Muscle of leg (tissue), 11 donors: ENCODE results near the gene RNF166. TPM values are rescaled to one million over a fixed set of nuclear protein-coding genes. Genes with fewer than 3 reads are reported as not detected.

Experiments
- DNase-seq: peaks from one replicate; pipeline ENCODE4 v3.0.0; 2013
- H3K27ac ChIP-seq: one replicate; pipeline ENCODE4 v1.5.1; 2013; ENCODE audit warnings: mild to moderate bottlenecking, low read length, control low read depth
- H3K27me3 ChIP-seq: one replicate; pipeline ENCODE4 v1.6.1; 2013; ENCODE audit warnings: low read length; ENCODE audit not compliant: control insufficient read depth, insufficient read depth
- H3K36me3 ChIP-seq: one replicate; pipeline ENCODE4 v1.6.1; 2013; ENCODE audit warnings: low read length; ENCODE audit not compliant: control insufficient read depth, insufficient read depth
- H3K4me1 ChIP-seq: one replicate; pipeline ENCODE4 v1.6.1; 2013; ENCODE audit warnings: low read length; ENCODE audit not compliant: control insufficient read depth, insufficient read depth
- H3K4me3 ChIP-seq: one replicate; pipeline ENCODE4 v1.5.1; 2013; ENCODE audit warnings: low read length, control low read depth
- H3K9me3 ChIP-seq: replicated peaks from 2 replicates; pipeline ENCODE4 v1.6.1; 2013; ENCODE audit warnings: low read depth, low read length; ENCODE audit not compliant: control insufficient read depth
- WGBS: methylation state at CpG from one replicate; pipeline ENCODE4 v1.1.5; 2013; ENCODE audit warnings: missing lambda C conversion rate; ENCODE audit not compliant: insufficient coverage; 5-methylcytosine and 5-hydroxymethylcytosine counted together
- polyA plus RNA-seq, 8 donors: library from polyadenylated mRNA; unstranded; fragments of 120-200 nt; gene quantifications; one replicate each; pipeline versions ENCODE4 v1.2.1 to v1.2.3, GENCODE V29; 2013; ENCODE audit warnings: inconsistent platforms in 1 of 8, low replicate concordance in 1 of 8; ENCODE audit not compliant: insufficient read length in 8 of 8, insufficient read depth in 1 of 8
- total RNA-seq: library from RNA; stranded (reverse); fragments of 120-200 nt; gene quantifications from one replicate; pipeline ENCODE4 v1.2.4, GENCODE V29; 2013

The RNF166 gene
- total and polyA plus RNA-seq, 9 donors: 13.9 to 21.8 (median 17.6) TPM

GRCh38 chr16:88748364-88748763, 42.2 kb upstream of the RNF166 start:
- no peaks in the 10 kb centered on the region for H3K9me3 ChIP-seq

DNA sequence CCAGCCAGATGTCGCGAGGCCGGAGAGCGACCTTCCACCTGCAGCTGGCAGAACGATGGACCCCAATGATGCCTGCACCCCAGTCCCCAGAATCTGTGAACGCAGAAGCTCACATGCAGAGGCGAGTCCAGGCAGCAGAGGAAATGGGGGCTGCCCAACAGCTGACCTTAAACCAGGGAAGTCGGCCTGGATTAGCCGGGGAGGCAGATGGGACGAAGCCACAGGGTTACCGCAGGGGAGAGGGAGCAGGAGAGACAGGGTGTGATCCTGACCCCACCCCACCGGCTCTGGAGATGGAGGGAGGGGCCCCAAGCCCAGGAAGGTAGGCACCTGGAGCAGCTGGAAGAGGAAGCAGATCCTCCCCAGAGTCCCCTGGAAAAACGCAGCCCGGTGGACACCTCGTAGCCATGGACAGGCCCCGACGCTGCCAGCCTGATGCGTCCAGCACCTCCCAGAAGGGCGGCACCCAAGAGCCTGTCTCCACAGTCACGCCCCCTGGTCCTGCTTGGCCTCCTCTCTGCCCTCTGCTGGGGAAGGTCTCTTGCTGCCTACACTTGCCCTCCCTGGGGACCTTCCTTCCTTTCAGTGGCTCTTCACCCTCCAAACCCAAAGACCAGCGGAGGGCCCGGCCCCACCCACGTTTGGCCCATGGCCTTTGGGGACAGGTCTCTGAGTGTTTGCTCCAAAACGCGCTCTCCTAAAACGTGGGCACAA, 41.5 kb upstream of the RNF166 start:
- WGBS: 70% methylated on average over 24 of the region's 26 CpGs
- Histone ChIP-seq H3K4me1 (peaks cover 51% of the 10 kb centered on the region), H3K27me3 (peaks cover 2% of the 10 kb centered on the region), H3K9me3 (no peaks in the 10 kb centered on the region), H3K4me3 (no peak overlapping the region), H3K27ac (no peak overlapping the region), H3K36me3 (peaks cover 4% of the 10 kb centered on the region)
- DNase-seq: no peak

More at GRCh38 chr16:88748364-88748763, 42.2 kb upstream of the RNF166 start:
- no peak overlapping the region for H3K4me3 ChIP-seq
- peaks cover 2% of the 10 kb centered on the region for H3K27me3 ChIP-seq
- peaks cover 4% of the 10 kb centered on the region for H3K36me3 ChIP-seq
- no peak overlapping the region for H3K27ac ChIP-seq
- H3K4me1 ChIP-seq: peaks cover 49% of the 10 kb centered on the region
- no peak for DNase-seq
- WGBS: 85% methylated on average over 7 of the region's 12 CpGs

DNA sequence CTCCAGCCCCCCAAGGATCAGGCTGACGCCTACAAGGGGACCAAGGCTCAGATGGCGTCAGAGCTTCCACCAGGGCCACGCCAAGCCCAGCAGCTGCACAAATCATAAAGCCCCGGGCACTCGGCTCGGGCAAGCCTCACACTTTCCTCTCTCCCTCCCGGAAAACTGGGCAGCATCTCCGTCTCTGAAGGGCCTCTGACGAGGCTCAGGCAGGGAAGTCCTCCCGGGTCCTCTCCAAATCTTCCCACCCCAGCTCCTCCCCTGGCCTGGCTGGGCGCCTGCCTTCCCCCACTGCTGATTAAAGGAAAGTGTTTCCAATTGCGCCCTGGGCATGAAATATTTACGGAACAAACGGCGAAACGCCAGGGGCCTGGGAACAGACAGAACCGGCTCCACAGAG, 40.3 kb upstream of the RNF166 start:
- peak overlapping the region; percentile 93 for H3K27ac ChIP-seq
- DNase-seq: peak; percentile 93
- H3K36me3 ChIP-seq: no peaks in the 10 kb centered on the region
- H3K4me3 ChIP-seq: no peak overlapping the region
- peaks cover 2% of the 10 kb centered on the region for H3K27me3 ChIP-seq
- no peaks in the 10 kb centered on the region for H3K9me3 ChIP-seq
- H3K4me1 ChIP-seq: peaks cover 48% of the 10 kb centered on the region
- 13% methylated on average over 12 of the region's 17 CpGs for WGBS

DNA sequence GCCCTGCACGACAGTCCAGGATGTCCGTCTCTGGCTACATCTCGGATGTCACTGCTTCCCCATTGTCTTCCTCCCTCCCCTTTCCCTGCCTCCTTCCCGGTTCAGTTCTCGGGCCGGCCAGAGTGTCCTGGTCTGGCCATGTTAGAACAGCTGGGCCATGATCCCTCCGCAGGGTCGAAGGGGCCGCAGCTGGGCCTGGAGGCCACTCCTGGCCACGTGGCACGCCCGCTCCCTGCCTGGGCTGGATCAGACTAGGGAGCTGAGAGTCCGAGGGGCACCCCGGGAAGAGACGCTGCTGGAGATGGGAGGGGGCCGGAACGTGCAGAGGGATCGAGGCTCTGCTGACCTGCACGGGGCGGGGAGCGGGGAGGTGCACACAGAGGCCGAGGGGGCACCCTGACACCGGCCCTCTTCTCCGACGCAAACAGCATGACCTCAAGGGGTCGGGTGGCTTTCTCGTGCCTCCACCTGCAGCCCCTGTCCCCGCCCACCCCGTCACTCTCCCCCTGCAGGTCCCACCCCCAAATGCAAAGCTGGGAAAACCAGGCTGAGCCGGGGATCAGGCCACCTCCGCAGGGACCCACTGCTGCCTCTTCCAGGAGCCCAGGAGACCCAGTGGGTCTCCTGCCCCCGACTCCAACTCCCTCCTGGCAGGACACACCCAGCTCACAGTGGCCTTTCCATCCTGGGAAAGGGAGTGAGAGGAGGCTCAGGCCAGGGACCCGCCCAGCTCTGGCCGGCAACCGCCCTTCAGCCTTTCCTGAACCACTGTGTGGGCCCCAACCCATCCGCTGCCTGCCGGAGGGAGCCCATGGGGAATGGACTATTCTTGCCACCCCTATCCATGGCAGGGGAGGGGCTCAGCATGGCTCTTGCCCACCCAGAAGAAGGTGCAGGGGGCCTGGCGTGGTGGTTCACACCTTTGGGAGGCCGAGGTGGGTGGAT, 38.6 kb upstream of the RNF166 start:
- Histone ChIP-seq H3K4me1 (peaks cover 61% of the 10 kb centered on the region), H3K27ac (peak overlapping the region; percentile 59), H3K27me3 (peaks cover 2% of the 10 kb centered on the region), H3K9me3 (no peaks in the 10 kb centered on the region), H3K36me3 (peaks cover 13% of the 10 kb centered on the region), H3K4me3 (no peak overlapping the region)
- peak; percentile 68 for DNase-seq
- 32% methylated on average over 25 of the region's 39 CpGs for WGBS

DNA sequence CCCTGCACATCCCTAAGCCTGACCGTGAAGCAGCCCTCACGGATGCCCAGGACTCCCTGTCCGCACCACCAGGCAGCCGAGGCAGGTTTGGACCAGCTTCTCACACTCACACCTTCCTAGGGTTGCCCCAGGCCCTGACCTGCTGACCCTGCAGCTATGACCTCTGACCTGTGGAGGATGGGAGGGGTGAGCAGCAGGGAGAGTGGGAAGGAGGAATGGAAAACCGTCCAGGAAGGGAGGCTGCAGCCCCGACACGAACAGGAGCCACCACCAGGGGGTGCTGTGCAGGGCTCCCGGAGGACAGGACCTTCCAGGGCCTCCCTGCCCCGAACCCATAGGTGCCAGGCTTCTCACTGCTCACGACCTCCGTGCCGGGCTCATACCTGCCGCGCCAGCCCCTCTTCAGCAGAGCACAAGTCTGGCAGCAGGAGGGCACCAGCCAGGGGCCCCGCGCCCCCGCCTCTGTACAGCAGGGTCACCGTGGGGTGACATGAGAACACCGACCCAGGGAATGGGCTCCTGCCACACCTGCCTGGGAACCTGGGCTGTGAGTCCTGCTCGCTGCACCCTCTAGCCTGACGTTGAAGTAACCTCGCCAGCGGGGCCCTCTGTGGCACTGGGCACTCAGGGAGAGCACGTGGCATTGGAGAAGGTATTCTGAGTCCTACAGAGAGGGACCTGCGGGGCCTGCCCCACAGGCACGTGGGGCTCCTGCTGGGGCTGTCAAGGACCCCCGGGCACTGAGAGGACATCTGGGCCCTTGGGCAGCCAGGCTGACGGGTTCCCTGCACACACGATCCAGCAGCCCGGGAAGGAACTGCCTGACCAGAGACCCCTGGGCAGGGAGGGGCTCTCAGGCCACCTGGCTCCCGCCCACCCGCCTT, 37.7 kb upstream of the RNF166 start:
- peaks cover 13% of the 10 kb centered on the region for H3K36me3 ChIP-seq
- peaks cover 2% of the 10 kb centered on the region for H3K27me3 ChIP-seq
- peak overlapping the region; percentile 59 for H3K27ac ChIP-seq
- no peak overlapping the region for H3K4me3 ChIP-seq
- peak; percentile 58 for DNase-seq
- peaks cover 70% of the 10 kb centered on the region for H3K4me1 ChIP-seq
- 47% methylated on average over 29 of the region's 32 CpGs for WGBS
- no peaks in the 10 kb centered on the region for H3K9me3 ChIP-seq

GRCh38 chr16:88742896-88743605, 36.8 kb upstream of the RNF166 start:
- Histone ChIP-seq H3K27ac (no peak overlapping the region), H3K4me1 (peaks cover 79% of the 10 kb centered on the region), H3K4me3 (no peak overlapping the region), H3K36me3 (peaks cover 14% of the 10 kb centered on the region), H3K27me3 (peaks cover 2% of the 10 kb centered on the region), H3K9me3 (no peaks in the 10 kb centered on the region)
- no peak for DNase-seq
- WGBS: 87% methylated on average over 19 of the region's 19 CpGs

DNA sequence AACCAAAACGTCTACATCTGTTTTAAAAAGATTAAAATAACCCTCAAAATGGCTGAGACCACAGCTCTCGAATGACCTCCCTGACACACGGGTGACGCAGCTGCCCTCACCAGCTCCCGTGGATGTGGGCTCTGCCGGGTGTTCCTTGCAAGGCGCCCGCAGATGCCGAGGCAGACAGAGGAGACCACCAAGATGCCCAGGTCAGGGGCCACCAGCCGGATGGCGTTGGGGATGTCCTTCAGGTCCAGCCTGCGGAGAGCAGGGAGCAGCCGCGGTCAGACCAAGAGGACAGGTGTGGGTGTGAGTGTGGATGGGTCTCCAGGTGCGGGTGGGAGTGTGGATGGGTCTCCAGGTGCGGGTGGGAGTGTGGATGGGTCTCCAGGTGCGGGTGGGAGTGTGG, 35.2 kb upstream of the RNF166 start:
- DNase-seq: no peak
- H3K4me3 ChIP-seq: no peak overlapping the region
- H3K27me3 ChIP-seq: peaks cover 2% of the 10 kb centered on the region
- no peak overlapping the region for H3K27ac ChIP-seq
- no peaks in the 10 kb centered on the region for H3K9me3 ChIP-seq
- H3K4me1 ChIP-seq: peaks cover 74% of the 10 kb centered on the region
- H3K36me3 ChIP-seq: peaks cover 18% of the 10 kb centered on the region
- 78% methylated on average over 17 of the region's 17 CpGs for WGBS

DNA sequence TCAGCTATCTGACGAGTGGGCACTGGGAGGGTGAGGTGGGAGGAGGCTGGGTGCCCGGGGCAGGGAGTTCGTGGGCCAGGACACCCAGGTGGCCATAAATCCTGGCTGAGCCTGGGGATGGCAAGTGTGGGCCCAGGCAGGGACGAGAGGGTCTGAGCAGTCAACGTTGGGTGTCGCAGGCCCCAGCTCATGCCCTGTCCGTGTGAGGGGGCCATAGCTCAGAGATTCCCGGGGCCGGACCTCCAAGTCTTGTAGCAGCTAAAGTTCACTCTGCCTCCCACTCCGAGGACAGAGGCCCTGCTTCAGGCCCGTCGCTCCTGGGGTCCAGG, 34.5 kb upstream of the RNF166 start:
- peaks cover 24% of the 10 kb centered on the region for H3K36me3 ChIP-seq
- 78% methylated on average over 12 of the region's 12 CpGs for WGBS
- H3K27ac ChIP-seq: no peak overlapping the region
- peaks cover 2% of the 10 kb centered on the region for H3K27me3 ChIP-seq
- no peak for DNase-seq
- no peak overlapping the region for H3K4me3 ChIP-seq
- no peaks in the 10 kb centered on the region for H3K9me3 ChIP-seq
- peaks cover 67% of the 10 kb centered on the region for H3K4me1 ChIP-seq

GRCh38 chr16:88739977-88740726, 33.9 kb upstream of the RNF166 start:
- no peak overlapping the region for H3K4me3 ChIP-seq
- WGBS: 85% methylated on average over 29 of the region's 33 CpGs
- peak overlapping the region; percentile 67 for H3K27ac ChIP-seq
- H3K36me3 ChIP-seq: peaks cover 29% of the 10 kb centered on the region
- H3K27me3 ChIP-seq: peaks cover 2% of the 10 kb centered on the region
- peaks cover 63% of the 10 kb centered on the region for H3K4me1 ChIP-seq
- no peaks in the 10 kb centered on the region for H3K9me3 ChIP-seq
- no peak for DNase-seq
